Measurements from ENCODE around the gene LAMP5.

DNA sequence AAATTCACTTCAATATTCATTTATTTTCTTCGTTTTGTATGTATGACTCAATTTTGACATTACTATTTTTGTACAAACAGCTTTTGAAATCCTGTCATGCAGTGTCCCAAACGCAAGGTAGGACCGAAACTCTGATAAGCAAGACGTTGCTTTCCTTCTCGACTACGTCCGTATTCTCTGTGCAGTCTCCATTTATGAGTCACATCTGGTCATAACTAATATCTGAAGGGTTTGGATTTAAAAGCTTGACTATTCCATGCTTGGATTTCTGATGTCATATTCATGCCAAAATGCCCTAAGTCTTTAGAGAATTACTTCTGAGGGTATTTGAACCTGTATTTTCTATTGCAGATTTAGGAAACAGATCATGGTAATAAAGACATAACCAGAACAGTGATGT, 37.8 kb upstream of the LAMP5 start:
- TF ChIP-seq, protein P1, sequence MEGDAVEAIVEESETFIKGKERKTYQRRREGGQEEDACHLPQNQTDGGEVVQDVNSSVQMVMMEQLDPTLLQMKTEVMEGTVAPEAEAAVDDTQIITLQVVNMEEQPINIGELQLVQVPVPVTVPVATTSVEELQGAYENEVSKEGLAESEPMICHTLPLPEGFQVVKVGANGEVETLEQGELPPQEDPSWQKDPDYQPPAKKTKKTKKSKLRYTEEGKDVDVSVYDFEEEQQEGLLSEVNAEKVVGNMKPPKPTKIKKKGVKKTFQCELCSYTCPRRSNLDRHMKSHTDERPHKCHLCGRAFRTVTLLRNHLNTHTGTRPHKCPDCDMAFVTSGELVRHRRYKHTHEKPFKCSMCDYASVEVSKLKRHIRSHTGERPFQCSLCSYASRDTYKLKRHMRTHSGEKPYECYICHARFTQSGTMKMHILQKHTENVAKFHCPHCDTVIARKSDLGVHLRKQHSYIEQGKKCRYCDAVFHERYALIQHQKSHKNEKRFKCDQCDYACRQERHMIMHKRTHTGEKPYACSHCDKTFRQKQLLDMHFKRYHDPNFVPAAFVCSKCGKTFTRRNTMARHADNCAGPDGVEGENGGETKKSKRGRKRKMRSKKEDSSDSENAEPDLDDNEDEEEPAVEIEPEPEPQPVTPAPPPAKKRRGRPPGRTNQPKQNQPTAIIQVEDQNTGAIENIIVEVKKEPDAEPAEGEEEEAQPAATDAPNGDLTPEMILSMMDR (IDR thresholded peaks at IDR 0.05; ENCODE audit: insufficient read depth, low read length, poor library complexity, severe bottlenecking), result no peak
- no peak for TF ChIP-seq EZH2phosphoT487 (conservative IDR thresholded peaks at IDR 0.05; ENCODE audit: low read length)

Data from SU-DHL-6 (cell line).